Ishikawa (cell line): ENCODE data around the gene TBCEL.

Source experiments
- EP300 ChIP-seq: IDR thresholded peaks from 2 replicates; pipeline ENCODE4 v1.6.1; 2012; ENCODE audit warnings: borderline replicate concordance
- REST ChIP-seq: IDR thresholded peaks from 2 replicates; pipeline ENCODE4 v1.6.1; 2012; ENCODE audit warnings: low read depth, mild to moderate bottlenecking
- TCF12 ChIP-seq: IDR thresholded peaks from 2 replicates; pipeline ENCODE4 v1.6.1; 2012; ENCODE audit warnings: low read depth
- USF1 ChIP-seq: IDR thresholded peaks from 2 replicates; pipeline ENCODE4 v1.6.1; 2012

GRCh38 chr11:121110871-121111724 is 87.2 kb downstream of the TBCEL start:
- TF ChIP-seq REST: no peak
- TF ChIP-seq EP300: no peak
- TF ChIP-seq TCF12: no peak
- no peak for TF ChIP-seq USF1
